Fibroblast of villous mesenchyme (primary cell): ENCODE measurements around the gene POFUT2. TPM values are rescaled to one million over a fixed set of nuclear protein-coding genes. Genes with fewer than 3 reads are reported as not detected.

Experiments
- DNase-seq: peaks from one replicate; pipeline ENCODE4 v3.0.0-alpha.2; 2010; ENCODE audit warnings: low read depth
- H3K4me3 ChIP-seq: 2 replicates; pipeline ENCODE4 v1.5.1; 2011; ENCODE audit warnings: low read depth, mild to moderate bottlenecking, low read length
- total RNA-seq: library from RNA; depleted of rRNA; stranded (reverse); fragments of >200 nt; gene quantifications from 2 replicates; pipeline ENCODE4 v1.2.3, GENCODE V29; 2012
- TF ChIP-seq, protein P1 (sequence below): IDR thresholded peaks from 2 replicates; pipeline ENCODE4 v1.5.1; 2012; ENCODE audit warnings: low read depth, mild to moderate bottlenecking, low read length; ENCODE audit not compliant: insufficient read depth

The POFUT2 gene
- total RNA-seq, 1 donor: 60.0 TPM

GRCh38 chr21:45291613-45292398, 4.1 kb upstream of the POFUT2 start:
- H3K4me3 ChIP-seq: no peak overlapping the region
- DNase-seq: no peak
- TF ChIP-seq, protein P1, sequence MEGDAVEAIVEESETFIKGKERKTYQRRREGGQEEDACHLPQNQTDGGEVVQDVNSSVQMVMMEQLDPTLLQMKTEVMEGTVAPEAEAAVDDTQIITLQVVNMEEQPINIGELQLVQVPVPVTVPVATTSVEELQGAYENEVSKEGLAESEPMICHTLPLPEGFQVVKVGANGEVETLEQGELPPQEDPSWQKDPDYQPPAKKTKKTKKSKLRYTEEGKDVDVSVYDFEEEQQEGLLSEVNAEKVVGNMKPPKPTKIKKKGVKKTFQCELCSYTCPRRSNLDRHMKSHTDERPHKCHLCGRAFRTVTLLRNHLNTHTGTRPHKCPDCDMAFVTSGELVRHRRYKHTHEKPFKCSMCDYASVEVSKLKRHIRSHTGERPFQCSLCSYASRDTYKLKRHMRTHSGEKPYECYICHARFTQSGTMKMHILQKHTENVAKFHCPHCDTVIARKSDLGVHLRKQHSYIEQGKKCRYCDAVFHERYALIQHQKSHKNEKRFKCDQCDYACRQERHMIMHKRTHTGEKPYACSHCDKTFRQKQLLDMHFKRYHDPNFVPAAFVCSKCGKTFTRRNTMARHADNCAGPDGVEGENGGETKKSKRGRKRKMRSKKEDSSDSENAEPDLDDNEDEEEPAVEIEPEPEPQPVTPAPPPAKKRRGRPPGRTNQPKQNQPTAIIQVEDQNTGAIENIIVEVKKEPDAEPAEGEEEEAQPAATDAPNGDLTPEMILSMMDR: no peak

- DNase-seq: peak; percentile 84
- no peak overlapping the region for H3K4me3 ChIP-seq
- TF ChIP-seq, protein P1: no peak
Observed at GRCh38 chr21:45290948-45291612, 3.4 kb upstream of the POFUT2 start.

GRCh38 chr21:45289655-45290515, 2.2 kb upstream of the POFUT2 start:
- no peak overlapping the region for H3K4me3 ChIP-seq
- DNase-seq: no peak
- TF ChIP-seq, protein P1: peak; percentile 32

GRCh38 chr21:45289134-45289533, 1.4 kb upstream of the POFUT2 start:
- TF ChIP-seq, protein P1: no peak
- no peak overlapping the region for H3K4me3 ChIP-seq
- DNase-seq: no peak

DNA sequence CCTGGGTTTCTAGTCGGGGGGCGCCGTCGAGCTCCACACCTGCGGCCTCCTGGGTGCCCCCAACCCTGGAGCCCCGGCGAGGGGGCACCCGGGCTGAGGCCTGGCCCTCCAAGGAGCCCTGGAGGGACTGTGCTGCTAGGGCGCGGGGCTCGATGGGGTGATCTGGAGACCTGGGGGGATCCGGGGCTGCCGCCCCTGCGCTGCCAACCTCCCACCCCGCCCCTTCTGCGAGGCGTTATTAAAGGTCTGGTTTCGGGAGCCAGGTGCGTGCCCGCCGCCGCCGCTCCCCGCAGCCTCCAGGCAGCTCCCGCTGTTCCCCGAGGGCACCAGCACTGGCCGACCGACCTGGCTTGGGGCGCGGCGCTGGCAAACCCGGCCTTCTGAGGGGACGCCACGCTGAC, 746 bp upstream of the POFUT2 start:
- no peak for DNase-seq
- TF ChIP-seq, protein P1: no peak
- peak overlapping the region; percentile 83 for H3K4me3 ChIP-seq

GRCh38 chr21:45286671-45287437, 841 bp downstream of the POFUT2 start:
- no peak for DNase-seq
- TF ChIP-seq, protein P1: no peak
- H3K4me3 ChIP-seq: peak overlapping the region; percentile 83
